Activated CD8-positive, alpha-beta T cell treated with anti-CD3 and anti-CD28 coated beads for 36 hours (primary cell): ENCODE measurements around the gene MEIS1. TPM values are rescaled to one million over a fixed set of nuclear protein-coding genes. Genes with fewer than 3 reads are reported as not detected.

Experiments
- ATAC-seq: fragments of 200-7000 bp; cut with Tn5 transposase; one replicate; pipeline ENCODE4 v1.10.0; 2021; ENCODE audit warnings: mild to moderate bottlenecking, moderate library complexity
- CTCF ChIA-PET: fragments of 350-600 bp; sonication (Branson Sonifier 250); formaldehyde crosslinking; loops from one replicate; lab custom pipeline; 2021; ENCODE audit warnings: antibody characterized with exemption; lab: Charles Lee
- POLR2A ChIA-PET: fragments of 350-600 bp; sonication (Branson Sonifier 250); formaldehyde crosslinking; loops from one replicate; lab custom pipeline; 2021; ENCODE audit warnings: antibody characterized with exemption; lab: Charles Lee
- DNase-seq: peaks from one replicate; pipeline ENCODE4 v3.0.0-alpha.2; 2020
- H3K27ac Mint-ChIP-seq: one replicate; pipeline ENCODE4 v1.8.0; 2021; ENCODE audit warnings: mild to moderate bottlenecking, mixed read lengths
- H3K27me3 Mint-ChIP-seq: one replicate; pipeline ENCODE4 v1.8.0; 2021; ENCODE audit warnings: mixed read lengths
- H3K36me3 Mint-ChIP-seq: one replicate; pipeline ENCODE4 v1.8.0; 2021; ENCODE audit warnings: low read depth, mixed read lengths
- H3K4me1 Mint-ChIP-seq: one replicate; pipeline ENCODE4 v1.8.0; 2021; ENCODE audit warnings: low read depth, mixed read lengths
- H3K4me3 Mint-ChIP-seq: one replicate; pipeline ENCODE4 v1.8.0; 2021; ENCODE audit warnings: mild to moderate bottlenecking, moderate library complexity, mixed read lengths
- H3K9me3 Mint-ChIP-seq: one replicate; pipeline ENCODE4 v1.8.0; 2021; ENCODE audit warnings: mixed read lengths
- intact Hi-C: fragments of 100-400 bp; cut with micrococcal nuclease; formaldehyde crosslinking; loops from one replicate; pipeline ENCODE4 v1.10.0; 2022
- total RNA-seq, 2 experiments: library from RNA; stranded (reverse); gene quantifications; one replicate each; pipeline ENCODE4 v1.2.3, GENCODE V29; 2021
- TF ChIP-seq, protein P1 (sequence below): fragments of 200-600 bp; IDR thresholded peaks from one replicate; pipeline ENCODE4 v1.8.0; 2022; ENCODE audit warnings: antibody characterized with exemption, mild to moderate bottlenecking

MEIS1 gene
- total RNA-seq, 2 experiments from 2014 or later, result not detected

- ChIA-PET POLR2A (no interaction called here), CTCF (no interaction called here)
- peaks cover 3% of the 10 kb centered on the region for H3K9me3 Mint-ChIP-seq
- no peak overlapping the region for H3K27ac Mint-ChIP-seq
- DNase-seq (no peak), ATAC-seq (no peak)
- TF ChIP-seq, protein P1, sequence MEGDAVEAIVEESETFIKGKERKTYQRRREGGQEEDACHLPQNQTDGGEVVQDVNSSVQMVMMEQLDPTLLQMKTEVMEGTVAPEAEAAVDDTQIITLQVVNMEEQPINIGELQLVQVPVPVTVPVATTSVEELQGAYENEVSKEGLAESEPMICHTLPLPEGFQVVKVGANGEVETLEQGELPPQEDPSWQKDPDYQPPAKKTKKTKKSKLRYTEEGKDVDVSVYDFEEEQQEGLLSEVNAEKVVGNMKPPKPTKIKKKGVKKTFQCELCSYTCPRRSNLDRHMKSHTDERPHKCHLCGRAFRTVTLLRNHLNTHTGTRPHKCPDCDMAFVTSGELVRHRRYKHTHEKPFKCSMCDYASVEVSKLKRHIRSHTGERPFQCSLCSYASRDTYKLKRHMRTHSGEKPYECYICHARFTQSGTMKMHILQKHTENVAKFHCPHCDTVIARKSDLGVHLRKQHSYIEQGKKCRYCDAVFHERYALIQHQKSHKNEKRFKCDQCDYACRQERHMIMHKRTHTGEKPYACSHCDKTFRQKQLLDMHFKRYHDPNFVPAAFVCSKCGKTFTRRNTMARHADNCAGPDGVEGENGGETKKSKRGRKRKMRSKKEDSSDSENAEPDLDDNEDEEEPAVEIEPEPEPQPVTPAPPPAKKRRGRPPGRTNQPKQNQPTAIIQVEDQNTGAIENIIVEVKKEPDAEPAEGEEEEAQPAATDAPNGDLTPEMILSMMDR, result no peak
- intact Hi-C loops, result no loop called here
- no peaks in the 10 kb centered on the region for H3K27me3 Mint-ChIP-seq
- no peak overlapping the region for H3K4me3 Mint-ChIP-seq
- H3K4me1 Mint-ChIP-seq, result no peaks in the 10 kb centered on the region
- H3K36me3 Mint-ChIP-seq, result no peaks in the 10 kb centered on the region
These were observed 29.5 kb upstream of the MEIS1 start for GRCh38 chr2:66405473-66405872.

DNA sequence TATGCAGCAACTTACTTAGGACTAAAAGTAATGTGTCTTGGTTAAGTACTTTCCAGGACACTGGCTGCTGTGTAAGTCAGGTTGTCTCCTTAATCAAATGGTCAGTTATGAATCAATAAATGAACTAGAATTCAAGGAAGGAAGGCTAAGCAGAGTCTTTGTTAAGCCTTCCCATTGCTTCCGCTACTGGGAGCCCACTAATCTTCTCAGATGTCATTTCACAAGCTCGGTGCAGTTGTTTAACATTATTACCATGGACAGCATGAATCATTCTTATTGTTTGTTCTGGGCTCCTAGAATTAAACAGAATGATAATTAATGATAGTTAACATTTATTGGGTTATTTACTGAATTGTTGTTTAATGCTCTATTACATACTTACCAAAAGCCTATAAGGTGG is 26.0 kb upstream of the MEIS1 start:
- Mint-ChIP-seq H3K36me3 (no peaks in the 10 kb centered on the region), H3K27me3 (no peaks in the 10 kb centered on the region), H3K27ac (no peak overlapping the region), H3K4me1 (no peaks in the 10 kb centered on the region), H3K4me3 (no peak overlapping the region), H3K9me3 (peaks cover 3% of the 10 kb centered on the region)
- DNase-seq (no peak), ATAC-seq (no peak)
- intact Hi-C loops, result no loop called here
- ChIA-PET POLR2A (no interaction called here), CTCF (no interaction called here)
- TF ChIP-seq, protein P1, result no peak

GRCh38 chr2:66412874-66413273 is 22.1 kb upstream of the MEIS1 start:
- DNase-seq (no peak), ATAC-seq (no peak)
- H3K27ac Mint-ChIP-seq, result no peak overlapping the region
- TF ChIP-seq, protein P1, result no peak
- H3K4me1 Mint-ChIP-seq, result no peaks in the 10 kb centered on the region
- POLR2A ChIA-PET, result no interaction called here
- no peaks in the 10 kb centered on the region for H3K36me3 Mint-ChIP-seq
- intact Hi-C loops, result no loop called here
- peaks cover 2% of the 10 kb centered on the region for H3K9me3 Mint-ChIP-seq
- no peak overlapping the region for H3K4me3 Mint-ChIP-seq
- no peaks in the 10 kb centered on the region for H3K27me3 Mint-ChIP-seq
- CTCF ChIA-PET, result no interaction called here

DNA sequence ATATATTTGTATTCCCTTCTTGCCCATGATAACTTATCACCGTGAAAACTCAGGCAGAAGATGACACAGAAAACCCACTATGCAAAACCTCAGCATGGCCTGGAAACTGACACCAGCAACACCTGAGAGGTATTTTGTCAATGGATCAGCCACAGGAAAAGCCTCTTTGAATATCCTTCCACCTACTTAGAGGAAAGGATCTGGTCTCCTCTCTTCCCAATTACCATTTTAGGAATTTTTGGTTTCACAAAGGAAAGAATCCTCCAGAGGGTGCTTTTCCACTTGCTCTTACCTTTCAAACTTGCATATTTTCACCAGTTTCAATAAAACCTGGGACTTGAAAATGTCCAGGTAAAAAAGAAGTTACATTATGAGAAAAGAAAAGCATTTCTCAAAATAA is 20.0 kb upstream of the MEIS1 start:
- no peak for DNase-seq
- TF ChIP-seq, protein P1, result no peak
- intact Hi-C loops, result no loop called here
- ChIA-PET CTCF (no interaction called here), POLR2A (no interaction called here)
- no peak for ATAC-seq
- Mint-ChIP-seq H3K4me1 (no peaks in the 10 kb centered on the region), H3K36me3 (no peaks in the 10 kb centered on the region), H3K27ac (no peak overlapping the region), H3K4me3 (no peak overlapping the region), H3K9me3 (no peaks in the 10 kb centered on the region), H3K27me3 (no peaks in the 10 kb centered on the region)

- H3K27ac Mint-ChIP-seq, result no peak overlapping the region
- ChIA-PET CTCF (no interaction called here), POLR2A (no interaction called here)
- DNase-seq (no peak), ATAC-seq (no peak)
- H3K27me3 Mint-ChIP-seq, result peaks cover 1% of the 10 kb centered on the region
- intact Hi-C loops, result no loop called here
- no peaks in the 10 kb centered on the region for H3K36me3 Mint-ChIP-seq
- no peaks in the 10 kb centered on the region for H3K9me3 Mint-ChIP-seq
- H3K4me3 Mint-ChIP-seq, result no peak overlapping the region
- H3K4me1 Mint-ChIP-seq, result no peaks in the 10 kb centered on the region
- TF ChIP-seq, protein P1, result no peak
These were observed 16.5 kb upstream of the MEIS1 start for GRCh38 chr2:66418381-66418780.
